Gastroesophageal sphincter (tissue), 4 donors: ENCODE measurements around the gene MAGEB1. TPM values are rescaled to one million over a fixed set of nuclear protein-coding genes. Genes with fewer than 3 reads are reported as not detected.

ENCODE experiments used
- ATAC-seq: fragments of 150-250 bp; one replicate; pipeline ENCODE4 v1.9.1; 2016; ENCODE audit warnings: mild to moderate bottlenecking, moderate library complexity
- H3K27ac ChIP-seq, 4 donors: fragments of 200-600 bp; sonication (generic) in 3 of 4; 1 replicate in 3 of 4; 2 replicates in 1 of 4; pipeline ENCODE4 v1.5.1; 2016 to 2019
- H3K27me3 ChIP-seq: fragments of 200-600 bp; sonication (generic); one replicate; pipeline ENCODE4 v1.5.1; 2019
- H3K36me3 ChIP-seq, 2 donors: fragments of 200-600 bp; sonication (generic); one replicate each; pipeline ENCODE4 v1.5.1; 2019; ENCODE audit warnings: control low read depth in 1 of 2
- H3K4me1 ChIP-seq, 3 donors: fragments of 200-600 bp; sonication (generic); 1 replicate in 2 of 3; 2 replicates in 1 of 3; pipeline ENCODE4 v1.5.1; 2016 to 2019; ENCODE audit warnings: control low read depth in 2 of 3
- H3K4me3 ChIP-seq, 2 donors: fragments of 200-600 bp; sonication (generic); one replicate each; pipeline ENCODE4 v1.5.1; 2019; ENCODE audit warnings: mild to moderate bottlenecking in 1 of 2, moderate library complexity in 1 of 2
- H3K9me3 ChIP-seq, 3 donors: fragments of 200-600 bp; sonication (generic); one replicate each; pipeline ENCODE4 v1.5.1; 2017 to 2019; ENCODE audit warnings: control low read depth in 2 of 3
- EP300 ChIP-seq: sonication (generic); formaldehyde crosslinking; IDR thresholded peaks from one replicate; pipeline ENCODE4 v1.6.1; 2017; ENCODE audit warnings: antibody characterized with exemption, mild to moderate bottlenecking
- POLR2A ChIP-seq, 2 donors: fragments of 450-650 bp; IDR thresholded peaks; one replicate each; pipeline ENCODE4 v1.6.1; 2017; ENCODE audit warnings: antibody characterized with exemption in 2 of 2, mild to moderate bottlenecking in 2 of 2, moderate library complexity in 1 of 2
- POLR2AphosphoS5 ChIP-seq: sonication (generic); formaldehyde crosslinking; IDR thresholded peaks from one replicate; pipeline ENCODE4 v1.6.1; 2017; ENCODE audit warnings: antibody characterized with exemption
- WGBS, 2 donors: methylation state at CpG; one replicate each; pipeline ENCODE4 v1.1.5; 2018; ENCODE audit warnings: low coverage in 1 of 2; 5-methylcytosine and 5-hydroxymethylcytosine counted together
- total RNA-seq, 4 donors: library from RNA; depleted of rRNA; stranded (reverse); fragments of >200 nt; gene quantifications; one replicate each; pipeline ENCODE4 v1.1.0, GENCODE V29; 2016
- TF ChIP-seq, protein P1 (sequence below), 4 experiments: fragments of 200-600 bp in 2 of 4; fragments of 450-650 bp in 2 of 4; sonication (generic) in 1 of 4; IDR thresholded peaks; one replicate each; pipeline ENCODE4 v1.5.1; 2017 to 2019; ENCODE audit warnings: antibody characterized with exemption in 4 of 4, mild to moderate bottlenecking in 2 of 4, moderate library complexity in 2 of 4

The MAGEB1 gene, protein sequence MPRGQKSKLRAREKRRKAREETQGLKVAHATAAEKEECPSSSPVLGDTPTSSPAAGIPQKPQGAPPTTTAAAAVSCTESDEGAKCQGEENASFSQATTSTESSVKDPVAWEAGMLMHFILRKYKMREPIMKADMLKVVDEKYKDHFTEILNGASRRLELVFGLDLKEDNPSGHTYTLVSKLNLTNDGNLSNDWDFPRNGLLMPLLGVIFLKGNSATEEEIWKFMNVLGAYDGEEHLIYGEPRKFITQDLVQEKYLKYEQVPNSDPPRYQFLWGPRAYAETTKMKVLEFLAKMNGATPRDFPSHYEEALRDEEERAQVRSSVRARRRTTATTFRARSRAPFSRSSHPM
- total RNA-seq = not detected

DNA sequence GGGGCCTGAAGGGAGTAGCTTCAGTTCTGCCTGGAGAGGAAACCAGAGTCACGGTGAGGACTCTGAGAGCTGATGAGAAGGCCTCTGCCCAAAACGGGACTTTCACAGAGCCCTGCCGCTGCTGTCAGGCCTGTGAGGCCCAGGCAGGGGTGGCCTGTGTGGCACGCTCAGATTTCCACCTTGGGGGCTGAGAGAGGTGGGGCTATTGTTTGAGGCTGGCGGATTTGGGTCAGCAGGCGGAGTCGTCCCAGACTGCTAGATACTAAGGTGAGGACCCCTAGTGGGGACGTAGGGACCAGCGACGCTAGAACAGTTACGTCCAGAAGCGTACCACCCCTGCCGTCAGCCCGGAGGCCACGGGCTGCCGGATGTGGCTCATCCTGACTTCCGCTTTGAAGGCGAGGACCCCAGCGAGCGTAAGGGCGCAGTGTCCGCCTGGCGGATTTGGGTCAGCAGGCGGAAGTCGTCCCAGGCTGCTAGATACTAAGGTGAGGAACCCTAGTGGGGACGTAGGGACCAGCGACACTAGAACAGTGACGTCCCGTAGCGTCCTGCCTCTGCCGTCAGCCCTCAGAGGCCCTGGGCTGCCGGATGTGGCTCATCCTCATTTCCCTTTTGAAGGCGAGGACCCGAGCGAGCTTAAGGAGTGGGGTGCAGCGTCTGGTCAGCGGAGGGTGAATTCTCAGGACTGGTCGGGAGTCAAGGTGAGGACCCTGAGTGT is at the start of gene MAGEB1:
MAGEB1 (plus strand) TSS at position 378 of the 721 bp plus-strand sequence. CDS start 3,348 bp downstream, outside the sequence.
- ATAC-seq = no peak
- Histone ChIP-seq H3K36me3 (no peaks in the 10 kb centered on the region), H3K9me3 (no peaks in the 10 kb centered on the region), H3K27me3 (no peaks in the 10 kb centered on the region), H3K4me3 (no peak within 1 kb of the TSS), H3K27ac (no peak within 1 kb of the TSS), H3K4me1 (no peaks in the 10 kb centered on the region)
- WGBS, 2 donors = 89% methylated on average over 13 of the region's 38 CpGs; no CpG with 5 or more reads in 1 of the 2 donors
- TF ChIP-seq POLR2AphosphoS5 (no peak), POLR2A (IDR thresholded peaks at IDR 0.05) (no peak), EP300 (no peak)
- TF ChIP-seq, protein P1, sequence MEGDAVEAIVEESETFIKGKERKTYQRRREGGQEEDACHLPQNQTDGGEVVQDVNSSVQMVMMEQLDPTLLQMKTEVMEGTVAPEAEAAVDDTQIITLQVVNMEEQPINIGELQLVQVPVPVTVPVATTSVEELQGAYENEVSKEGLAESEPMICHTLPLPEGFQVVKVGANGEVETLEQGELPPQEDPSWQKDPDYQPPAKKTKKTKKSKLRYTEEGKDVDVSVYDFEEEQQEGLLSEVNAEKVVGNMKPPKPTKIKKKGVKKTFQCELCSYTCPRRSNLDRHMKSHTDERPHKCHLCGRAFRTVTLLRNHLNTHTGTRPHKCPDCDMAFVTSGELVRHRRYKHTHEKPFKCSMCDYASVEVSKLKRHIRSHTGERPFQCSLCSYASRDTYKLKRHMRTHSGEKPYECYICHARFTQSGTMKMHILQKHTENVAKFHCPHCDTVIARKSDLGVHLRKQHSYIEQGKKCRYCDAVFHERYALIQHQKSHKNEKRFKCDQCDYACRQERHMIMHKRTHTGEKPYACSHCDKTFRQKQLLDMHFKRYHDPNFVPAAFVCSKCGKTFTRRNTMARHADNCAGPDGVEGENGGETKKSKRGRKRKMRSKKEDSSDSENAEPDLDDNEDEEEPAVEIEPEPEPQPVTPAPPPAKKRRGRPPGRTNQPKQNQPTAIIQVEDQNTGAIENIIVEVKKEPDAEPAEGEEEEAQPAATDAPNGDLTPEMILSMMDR (IDR thresholded peaks at IDR 0.05) = no peak

DNA sequence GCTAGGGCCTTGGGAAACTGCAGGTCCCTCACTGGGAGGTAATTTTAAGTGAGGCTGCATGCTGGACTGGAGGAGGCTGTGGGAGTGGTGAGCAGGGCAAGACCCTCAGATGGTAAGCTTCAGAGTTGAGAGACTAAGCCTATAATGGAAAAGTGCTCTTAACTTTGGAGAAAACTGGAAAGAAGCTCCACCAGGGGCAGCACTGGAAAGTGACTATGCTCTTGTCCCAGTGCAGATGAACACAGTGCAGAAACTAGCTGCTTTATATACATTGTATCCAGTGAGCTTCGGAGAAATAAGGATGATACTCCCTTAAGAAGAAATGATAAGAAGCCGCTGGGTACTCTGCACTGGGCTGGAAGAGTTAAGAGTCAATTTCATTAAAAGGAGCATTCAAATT is 34.8 kb upstream of the MAGEB1 start:
- Histone ChIP-seq H3K36me3 (no peaks in the 10 kb centered on the region), H3K9me3 (no peaks in the 10 kb centered on the region), H3K27ac (no peak overlapping the region), H3K4me3 (no peak overlapping the region), H3K4me1 (no peaks in the 10 kb centered on the region), H3K27me3 (no peaks in the 10 kb centered on the region)
- 89% methylated on average over 2 of the region's 2 CpGs; no CpG with 5 or more reads in 1 of the 2 donors for WGBS, 2 donors
- no peak for ATAC-seq
- TF ChIP-seq, protein P1 (IDR thresholded peaks at IDR 0.05) = no peak
- no peak for TF ChIP-seq EP300
- no peak for TF ChIP-seq POLR2AphosphoS5
- TF ChIP-seq POLR2A (IDR thresholded peaks at IDR 0.05) = no peak

DNA sequence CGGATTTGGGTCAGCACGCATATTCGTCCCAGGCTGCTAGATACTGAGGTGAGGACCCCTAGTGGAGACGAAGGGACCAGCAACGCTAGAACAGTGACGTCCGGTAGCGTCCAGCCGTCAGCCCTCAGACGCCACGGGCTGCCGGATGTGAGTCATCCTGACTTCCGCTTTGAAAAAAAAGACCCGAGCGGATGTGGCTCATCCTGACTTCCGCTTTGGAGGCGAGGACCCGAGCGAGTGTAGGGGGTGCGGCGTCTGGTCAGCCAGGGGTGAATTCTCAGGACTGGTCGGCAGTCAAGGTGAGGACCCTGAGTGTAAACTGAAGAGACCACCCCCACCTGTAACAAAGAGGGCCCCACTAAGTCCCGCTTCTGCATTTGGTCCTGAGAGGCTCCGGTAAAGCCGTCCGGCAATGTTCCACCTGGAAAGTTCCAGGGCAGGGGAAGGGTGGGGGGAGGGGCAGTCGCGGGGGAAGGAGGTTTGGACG is 31.5 kb upstream of the MAGEB1 start, which contains the start of gene MAGEB2:
MAGEB2 (plus strand) TSS at position 207 of the 487 bp plus-strand sequence. CDS start 3,018 bp downstream, outside the sequence.
- TF ChIP-seq EP300 = no peak
- TF ChIP-seq POLR2A (IDR thresholded peaks at IDR 0.05) = no peak
- no peak for TF ChIP-seq POLR2AphosphoS5
- TF ChIP-seq, protein P1 (IDR thresholded peaks at IDR 0.05) = no peak
- 77 to 97% methylated on average over 7 to 10 of the region's 29 CpGs for WGBS, 2 donors
- ATAC-seq = no peak
- no peaks in the 10 kb centered on the region for H3K27me3 ChIP-seq
- no peaks in the 10 kb centered on the region for H3K9me3 ChIP-seq
- H3K27ac ChIP-seq = no peak within 1 kb of the TSS
- H3K4me3 ChIP-seq = no peak within 1 kb of the TSS
- no peaks in the 10 kb centered on the region for H3K36me3 ChIP-seq
- no peaks in the 10 kb centered on the region for H3K4me1 ChIP-seq

DNA sequence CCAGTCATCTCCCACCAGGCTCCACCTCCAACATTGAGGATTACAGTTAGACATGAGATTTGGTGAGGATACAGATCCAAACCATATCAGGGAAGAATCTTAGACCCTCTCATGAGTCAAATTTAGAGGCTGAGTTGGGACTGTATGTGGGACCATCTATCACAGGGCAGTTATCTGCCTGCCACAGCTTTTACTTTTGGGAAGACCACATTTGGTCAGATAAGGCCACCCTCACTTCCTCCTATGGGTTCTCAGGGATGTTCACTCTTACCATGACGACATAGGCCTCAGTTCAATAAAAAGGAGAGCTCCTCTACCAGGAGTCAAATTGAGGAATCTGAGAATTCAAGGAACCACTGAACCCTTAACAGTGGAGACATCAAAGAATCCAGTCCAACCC is 29.5 kb upstream of the MAGEB1 start:
- WGBS, 2 donors = no CpG with 5 or more reads among the region's 1 CpG
- no peaks in the 10 kb centered on the region for H3K4me1 ChIP-seq
- TF ChIP-seq, protein P1 (IDR thresholded peaks at IDR 0.05) = no peak
- TF ChIP-seq POLR2AphosphoS5 (no peak), EP300 (no peak), POLR2A (IDR thresholded peaks at IDR 0.05) (no peak)
- no peak for ATAC-seq
- H3K27me3 ChIP-seq = no peaks in the 10 kb centered on the region
- H3K9me3 ChIP-seq = no peaks in the 10 kb centered on the region
- no peak overlapping the region for H3K27ac ChIP-seq
- no peak overlapping the region for H3K4me3 ChIP-seq
- no peaks in the 10 kb centered on the region for H3K36me3 ChIP-seq
